K562 (cell line): ENCODE results near the gene ARHGEF38. TPM values are rescaled to one million over a fixed set of nuclear protein-coding genes. Genes with fewer than 3 reads are reported as not detected.

Experiments
- ATAC-seq: fragments of 200-7000 bp; cut with Tn5 transposase; 3 replicates; pipeline ENCODE4 v1.9.1; 2020; ENCODE audit warnings: moderate library complexity
- BruUV-seq: library from RNA; stranded (reverse); fragments of 400-500 nt; replicated peaks from 2 replicates; lab custom pipeline; 2021; lab: Mats Ljungman, UMichigan
- CTCF ChIA-PET: fragments of 300-600 bp; formaldehyde crosslinking; extraction: SDS; loops from one replicate; lab custom pipeline; 2021; ENCODE audit warnings: low intra/inter-chr PET ratio; lab: Yijun Ruan, JAX
- POLR2A ChIA-PET: fragments of 300-600, 350-650 bp; sonication (Branson Sonifier 250); formaldehyde crosslinking; extraction: SDS; loops from one replicate; lab custom pipeline; 2021; ENCODE audit warnings: antibody characterized with exemption, inconsistent platforms; lab: Yijun Ruan, JAX
- DNase-seq, 4 experiments: peaks; one replicate each; pipeline versions ENCODE4 v3.0.0 to v3.0.0-alpha.2; 2011 to 2018; ENCODE audit warnings: low spot score in 3 of 4, mixed read lengths in 3 of 4; ENCODE audit errors: extremely low read depth in 1 of 4
- FAIRE-seq: peaks from 2 replicates; lab custom pipeline; 2011; peaks lifted over from hg19 to GRCh38; lab: Jason Lieb, UNC
- H2AFZ ChIP-seq: 2 replicates; pipeline ENCODE4 v1.6.0; 2011; ENCODE audit warnings: low read depth, low read length, control low read depth, inconsistent platforms
- H3K27ac ChIP-seq: fragments of 200-600 bp; 3 replicates; pipeline ENCODE4 v1.8.0; 2011; ENCODE audit warnings: low read depth, mild to moderate bottlenecking, control low read depth, inconsistent platforms, low read length, moderate library complexity, mixed read lengths; ENCODE audit errors: extremely low read depth
- H3K27me3 ChIP-seq, 2 experiments: fragments of 300-600 bp in 1 of 2; 2 replicates in 1 of 2; 3 replicates in 1 of 2; pipeline versions ENCODE4 v1.6.0 to v1.8.0; 2011; ENCODE audit warnings: inconsistent platforms in 2 of 2, low read length in 2 of 2, mild to moderate bottlenecking in 1 of 2, mixed read lengths in 1 of 2, moderate library complexity in 1 of 2; ENCODE audit not compliant: control insufficient read depth in 2 of 2, insufficient read depth in 2 of 2
- H3K36me3 ChIP-seq: fragments of 300-600 bp; 3 replicates; pipeline ENCODE4 v1.8.0; 2011; ENCODE audit warnings: mild to moderate bottlenecking, low read length, inconsistent platforms; ENCODE audit not compliant: control insufficient read depth, insufficient read depth
- H3K4me1 ChIP-seq, 2 experiments: fragments of 200-600 bp in 1 of 2; replicated peaks in 1 of 2; 2 replicates in 1 of 2; 3 replicates in 1 of 2; pipeline versions ENCODE4 v1.5.1 to v1.8.0; 2011; ENCODE audit warnings: inconsistent platforms in 2 of 2, low read length in 2 of 2, mild to moderate bottlenecking in 1 of 2, mixed read lengths in 1 of 2, moderate library complexity in 1 of 2; ENCODE audit not compliant: control insufficient read depth in 2 of 2, insufficient read depth in 2 of 2
- H3K4me2 ChIP-seq: 2 replicates; pipeline ENCODE4 v1.6.1; 2011; ENCODE audit warnings: low read length, control low read depth, inconsistent platforms, mixed read lengths; ENCODE audit not compliant: insufficient read depth
- H3K4me3 ChIP-seq: fragments of 200-600 bp; sonication (generic), shearing (Covaris generic); 2 replicates; pipeline ENCODE4 v1.5.1; 2016; ENCODE audit warnings: control low read depth, inconsistent platforms
- H3K79me2 ChIP-seq: fragments of 200-600 bp; 3 replicates; pipeline ENCODE4 v1.8.0; 2011; ENCODE audit warnings: low read length, inconsistent platforms; ENCODE audit not compliant: control insufficient read depth, insufficient read depth
- H3K9ac ChIP-seq, 2 experiments: 2 replicates each; pipeline versions ENCODE4 v1.6.0 to v1.6.1; 2011; ENCODE audit warnings: low read depth in 2 of 2, low read length in 2 of 2, control low read depth in 1 of 2, inconsistent platforms in 1 of 2, mild to moderate bottlenecking in 1 of 2, mixed read lengths in 1 of 2; ENCODE audit not compliant: insufficient read depth in 1 of 2
- H3K9me1 ChIP-seq: one replicate; pipeline ENCODE4 v1.6.0; 2011; ENCODE audit warnings: inconsistent platforms, mild to moderate bottlenecking, low read length, moderate library complexity; ENCODE audit not compliant: control insufficient read depth, insufficient read depth
- H3K9me3 ChIP-seq: replicated peaks from 2 replicates; pipeline ENCODE4 v1.5.1; 2011; ENCODE audit warnings: low read depth, low read length, inconsistent platforms; ENCODE audit not compliant: control insufficient read depth, insufficient read depth
- H4K20me1 ChIP-seq: replicated peaks from 2 replicates; pipeline ENCODE4 v1.6.1; 2011; ENCODE audit warnings: low read length, inconsistent platforms, mixed read lengths; ENCODE audit not compliant: control insufficient read depth, insufficient read depth
- PHF20 ChIP-seq: fragments of 450-650 bp; IDR thresholded peaks from 2 replicates; pipeline ENCODE4 v1.6.1; 2018; ENCODE audit not compliant: partially characterized antibody
- TRIM28 ChIP-seq: fragments of 450-650 bp; IDR thresholded peaks from 2 replicates; pipeline ENCODE4 v1.6.1; 2017
- ZNF79 ChIP-seq: fragments of 250-450 bp; sonication (Bioruptor Pico); IDR thresholded peaks from 2 replicates; pipeline ENCODE4 v1.4.0; 2020; ENCODE audit warnings: low read depth, mild to moderate bottlenecking, moderate library complexity
- WGBS: fragments of 100-300 bp; shearing (Covaris generic); methylation state at CpG from one replicate; pipeline ENCODE4 v1.1.6; 2016; ENCODE audit warnings: low coverage, mixed read lengths; ENCODE audit not compliant: insufficient coverage; ENCODE audit errors: missing lambda C conversion rate; 5-methylcytosine and 5-hydroxymethylcytosine counted together
- in situ Hi-C: fragments of 300-500 bp; cut with MboI; formaldehyde crosslinking; loops from 4 replicates; pipeline ENCODE4 v1.15.0; 2018; ENCODE audit warnings: inconsistent platforms, mixed read lengths
- intact Hi-C: fragments of 100-400 bp; cut with micrococcal nuclease; formaldehyde crosslinking; loops from 2 replicates; pipeline ENCODE4 v1.14.2; 2022
- polyA plus RNA-seq, 8 experiments: library from polyadenylated mRNA; depleted of rRNA in 4 of 8; stranded (reverse) in 5 of 8; unstranded in 3 of 8; fragments of >200 nt; fragmentation: Nextera tagmentation in 2 of 8; fragmentation: Illumina TruSeq in 1 of 8; extraction: Ambion mirVana in 2 of 8; extraction: Trizol in 1 of 8; gene quantifications; 2 replicates each; pipeline versions ENCODE4 v1.2.1 to v1.2.3, GENCODE V29; 2011 to 2014; ENCODE audit warnings: inconsistent platforms in 1 of 8, missing spikeins in 1 of 8
- total RNA-seq, 7 experiments: library from RNA; depleted of rRNA in 6 of 7; stranded (reverse); fragments of >200 nt in 6 of 7; fragmentation: Illumina TruSeq in 2 of 7; extraction: Trizol in 2 of 7; gene quantifications; 2 replicates each; pipeline versions ENCODE4 v1.2.1 to v1.2.3, GENCODE V29; 2011 to 2021; ENCODE audit warnings: low replicate concordance in 1 of 7
- TF ChIP-seq, protein P1 (sequence below): fragments of 250-450 bp; sonication (Bioruptor Pico); IDR thresholded peaks from 2 replicates; pipeline ENCODE4 v1.4.0; 2020; ENCODE audit warnings: borderline replicate concordance

ARHGEF38 gene
- total and polyA plus RNA-seq, 9 of the 15 experiments (the other 6 are each of a cell fraction or from before 2014, with no cell fraction given) = 0.17 TPM; not detected in 8

DNA sequence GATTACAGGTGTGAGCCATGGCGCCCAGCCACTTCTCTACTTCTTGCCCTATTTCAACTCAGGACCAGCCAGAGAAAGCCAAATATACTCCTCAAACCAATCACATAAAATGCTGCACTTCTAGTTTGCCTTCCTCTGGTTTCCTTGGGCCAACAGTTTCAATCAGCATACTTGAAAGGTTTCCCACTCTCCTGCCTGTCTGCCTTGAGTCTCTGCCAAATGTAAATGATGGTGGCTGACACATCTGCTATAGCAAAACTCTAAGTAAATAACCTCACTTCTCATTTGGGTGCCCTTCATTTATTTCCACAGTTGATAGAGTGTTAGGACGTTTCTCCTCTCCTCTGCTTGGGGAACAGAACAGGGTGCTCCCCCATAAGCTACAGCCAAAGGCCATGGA lies 42.2 kb upstream of the ARHGEF38 start:
- no peak for ATAC-seq
- CTCF ChIA-PET = no interaction called here
- Histone ChIP-seq H4K20me1 (no peaks in the 10 kb centered on the region), H3K4me2 (no peak overlapping the region), H3K9ac (no peak overlapping the region), H3K27ac (no peak overlapping the region), H3K27me3 (no peaks in the 10 kb centered on the region), H3K36me3 (no peaks in the 10 kb centered on the region), H3K79me2 (no peaks in the 10 kb centered on the region), H2AFZ (no peak overlapping the region), H3K4me3 (no peak overlapping the region), H3K4me1 (no peaks in the 10 kb centered on the region), H3K9me1 (no peaks in the 10 kb centered on the region), H3K9me3 (no peaks in the 10 kb centered on the region)
- WGBS = 4% methylated on average over 2 of the region's 2 CpGs
- POLR2A ChIA-PET = no interaction called here
- intact Hi-C loops = no loop called here
- TF ChIP-seq PHF20 = no peak
- TF ChIP-seq, protein P1, sequence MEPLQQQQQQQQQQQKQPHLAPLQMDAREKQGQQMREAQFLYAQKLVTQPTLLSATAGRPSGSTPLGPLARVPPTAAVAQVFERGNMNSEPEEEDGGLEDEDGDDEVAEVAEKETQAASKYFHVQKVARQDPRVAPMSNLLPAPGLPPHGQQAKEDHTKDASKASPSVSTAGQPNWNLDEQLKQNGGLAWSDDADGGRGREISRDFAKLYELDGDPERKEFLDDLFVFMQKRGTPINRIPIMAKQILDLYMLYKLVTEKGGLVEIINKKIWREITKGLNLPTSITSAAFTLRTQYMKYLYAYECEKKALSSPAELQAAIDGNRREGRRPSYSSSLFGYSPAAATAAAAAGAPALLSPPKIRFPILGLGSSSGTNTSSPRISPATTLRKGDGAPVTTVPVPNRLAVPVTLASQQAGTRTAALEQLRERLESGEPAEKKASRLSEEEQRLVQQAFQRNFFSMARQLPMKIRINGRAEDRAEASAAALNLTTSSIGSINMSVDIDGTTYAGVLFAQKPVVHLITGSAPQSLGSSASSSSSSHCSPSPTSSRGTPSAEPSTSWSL (CRISPR knock-in tag) = no peak
- no peak for TF ChIP-seq ZNF79
- TF ChIP-seq TRIM28 = no peak
- no peak for DNase-seq
- in situ Hi-C loops = no loop called here
- no TSS peak for BruUV-seq
- FAIRE-seq = no peak
